GM11168 (cell line): ENCODE data around the gene ANXA11.

ENCODE experiments used
- in situ Hi-C: fragments of 300-500 bp; cut with MboI; formaldehyde crosslinking; loops from one replicate; pipeline ENCODE4 v1.12.0; 2022; ENCODE audit warnings: low sequenced_read_pairs; ENCODE audit not compliant: unreplicated experiment

ANXA11 gene

DNA sequence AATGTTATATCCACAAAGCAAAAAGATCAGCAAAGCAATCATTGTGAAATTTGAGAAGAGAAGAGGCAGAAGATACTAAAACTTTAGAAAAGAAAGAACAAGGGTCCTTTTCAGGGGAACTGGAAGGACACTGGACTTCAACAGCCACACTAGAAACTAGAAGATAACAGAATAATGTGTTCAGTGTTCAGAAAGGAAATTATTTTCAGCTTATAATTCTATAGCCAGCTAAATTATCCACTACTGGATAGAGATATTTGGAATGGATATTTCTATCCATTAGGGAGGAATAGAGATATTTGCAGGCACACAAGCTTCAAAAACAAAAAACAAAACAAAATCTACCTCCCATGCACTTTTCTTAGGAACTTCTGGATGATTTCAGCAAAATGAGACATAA, 12.8 kb downstream of the ANXA11 start:
- in situ Hi-C loops: no loop called here

DNA sequence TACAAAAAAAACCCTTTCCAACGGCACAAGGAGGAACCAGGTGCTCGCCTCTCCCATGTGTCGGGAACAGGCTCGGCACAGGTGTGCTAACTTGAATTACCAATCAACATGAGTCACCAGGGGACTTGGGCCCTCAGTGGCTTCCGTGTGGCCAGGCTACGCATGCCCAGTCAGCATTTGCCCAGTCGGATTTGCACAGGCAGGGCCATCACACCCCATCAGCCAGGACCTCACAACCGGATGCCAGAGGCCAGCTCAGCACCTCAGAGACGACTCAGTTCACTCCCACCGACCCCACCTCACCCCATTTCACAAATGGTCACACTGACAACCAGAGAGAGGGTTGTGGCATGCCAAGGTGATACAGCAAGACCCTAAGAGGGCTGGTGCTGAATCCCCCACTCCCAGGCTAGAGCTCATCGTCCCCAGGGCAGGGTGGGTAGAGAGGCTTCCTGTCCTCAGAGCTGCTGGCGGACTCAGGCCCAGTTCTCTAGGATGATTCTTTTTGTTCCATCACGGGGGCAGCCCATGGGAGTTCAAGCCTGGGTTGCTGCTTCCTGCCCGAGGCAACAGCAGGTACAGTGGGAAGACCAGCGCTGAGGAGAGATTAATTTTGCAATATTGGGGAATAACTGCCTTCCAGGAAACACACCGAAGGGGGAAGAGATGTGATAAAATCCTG, 13.6 kb downstream of the ANXA11 start:
- in situ Hi-C loops: no loop called here

DNA sequence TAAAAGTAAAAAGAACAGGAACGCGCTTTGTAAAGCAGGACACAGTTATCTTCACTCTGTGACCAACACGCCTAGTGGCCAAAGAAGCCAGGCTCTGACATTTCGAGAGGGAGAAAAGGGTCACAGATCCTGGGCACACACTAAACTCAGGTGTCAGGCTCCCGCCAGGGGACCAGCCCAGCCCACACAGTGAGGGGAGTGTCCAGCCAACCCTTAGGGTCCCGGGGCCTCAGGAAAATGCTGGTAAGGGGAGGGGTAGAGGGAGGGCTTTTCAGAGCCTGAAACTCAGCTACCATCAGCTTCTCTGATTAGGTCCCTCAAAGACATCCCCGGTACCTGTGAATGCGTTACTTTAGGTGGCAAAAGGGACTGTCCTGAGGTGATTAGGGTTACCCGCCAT, 16.6 kb downstream of the ANXA11 start:
- in situ Hi-C loops: no loop called here

DNA sequence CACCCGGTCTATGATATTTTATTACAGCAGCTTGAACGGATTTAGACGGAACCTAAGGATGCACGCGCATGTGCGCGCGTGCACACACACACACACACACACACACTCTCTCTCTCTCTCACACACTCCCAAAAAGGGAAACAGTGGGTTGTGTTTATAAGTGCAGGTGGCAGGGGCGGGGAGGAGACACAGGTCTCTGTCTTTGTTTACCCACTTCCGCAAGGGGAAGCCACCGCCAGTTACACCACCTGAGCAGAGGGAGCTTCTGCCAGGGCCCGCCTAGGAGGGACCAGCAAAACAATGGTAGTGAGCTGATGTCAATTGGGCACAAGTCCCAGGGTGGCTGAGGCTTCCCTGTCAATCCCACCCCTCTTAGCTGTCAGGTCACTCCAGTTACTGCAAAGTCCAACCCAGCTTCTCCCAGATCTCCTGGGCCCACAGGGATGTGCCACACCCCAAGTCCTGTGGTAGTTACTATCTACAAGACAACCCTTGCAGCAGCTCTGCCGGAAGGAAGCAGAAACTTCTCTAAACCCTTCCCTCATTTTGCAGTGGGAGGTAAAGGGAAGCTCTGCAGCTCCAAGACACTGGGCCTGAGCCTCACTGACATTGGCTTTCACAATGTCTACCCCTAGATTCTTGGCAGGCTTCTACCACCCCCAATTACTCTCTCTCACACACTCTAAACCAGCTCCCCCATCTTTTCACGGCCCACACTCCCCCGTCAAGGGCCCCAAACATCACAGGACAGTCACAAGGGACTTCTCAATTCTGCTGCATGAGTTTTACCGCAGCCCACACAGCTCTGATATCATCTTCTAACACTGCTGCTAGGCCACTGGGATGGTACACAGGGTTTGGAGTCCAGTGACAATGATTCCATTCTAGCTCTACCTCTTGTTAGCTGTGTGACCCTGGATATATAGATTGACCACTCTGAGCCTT, 17.6 kb downstream of the ANXA11 start:
- in situ Hi-C loops: no loop called here

DNA sequence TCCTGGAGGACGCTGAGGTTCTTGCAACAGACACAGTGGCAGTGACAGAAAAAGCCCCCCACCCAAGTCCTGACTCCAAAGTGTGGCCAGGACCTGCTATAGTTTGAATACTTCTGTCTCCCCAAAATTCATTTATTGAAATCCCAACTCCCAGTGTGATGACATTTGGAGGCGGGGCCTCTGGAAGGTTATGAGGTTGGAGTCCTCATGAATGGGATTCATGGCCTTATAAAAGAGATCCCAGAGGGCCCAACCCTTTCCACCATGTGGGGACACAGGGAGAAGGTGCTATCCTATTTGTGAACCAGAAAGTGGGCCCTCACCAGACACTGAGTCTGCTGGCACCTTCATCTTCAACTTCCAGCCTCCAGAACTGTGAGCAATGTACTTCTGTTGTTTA, 18.3 kb downstream of the ANXA11 start:
- in situ Hi-C loops: no loop called here

DNA sequence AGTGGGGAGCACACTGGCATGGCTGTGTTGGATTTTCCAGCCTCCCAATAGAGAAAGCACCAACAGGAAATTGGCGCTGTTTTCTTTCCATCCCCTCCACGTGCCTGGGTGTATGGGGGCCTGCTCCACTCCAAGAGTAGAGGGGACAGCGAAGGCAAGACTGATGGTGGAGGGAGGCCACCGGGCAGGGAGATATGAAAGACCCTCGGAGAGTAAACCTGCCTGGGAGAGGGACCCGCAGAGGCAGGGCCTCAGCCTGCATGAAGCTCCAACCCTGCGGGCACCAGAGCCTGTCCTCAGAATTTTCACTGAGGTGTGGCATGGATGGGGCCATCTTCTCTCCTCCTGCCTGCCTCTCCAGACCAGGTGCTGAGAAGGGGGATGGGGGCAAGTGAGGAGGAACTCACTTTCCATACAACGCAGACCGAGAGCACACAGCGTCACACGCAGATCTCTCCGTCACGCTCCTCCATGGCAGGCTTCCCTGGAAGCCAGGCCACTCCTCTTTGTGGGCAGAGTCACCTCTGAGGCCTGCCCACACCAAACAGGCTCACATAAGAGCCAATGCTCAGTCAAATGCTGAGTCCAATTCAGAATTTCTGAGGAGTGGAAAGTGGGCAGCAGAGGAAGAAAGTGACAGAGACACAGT, 18.8 kb downstream of the ANXA11 start:
- in situ Hi-C loops: no loop called here

DNA sequence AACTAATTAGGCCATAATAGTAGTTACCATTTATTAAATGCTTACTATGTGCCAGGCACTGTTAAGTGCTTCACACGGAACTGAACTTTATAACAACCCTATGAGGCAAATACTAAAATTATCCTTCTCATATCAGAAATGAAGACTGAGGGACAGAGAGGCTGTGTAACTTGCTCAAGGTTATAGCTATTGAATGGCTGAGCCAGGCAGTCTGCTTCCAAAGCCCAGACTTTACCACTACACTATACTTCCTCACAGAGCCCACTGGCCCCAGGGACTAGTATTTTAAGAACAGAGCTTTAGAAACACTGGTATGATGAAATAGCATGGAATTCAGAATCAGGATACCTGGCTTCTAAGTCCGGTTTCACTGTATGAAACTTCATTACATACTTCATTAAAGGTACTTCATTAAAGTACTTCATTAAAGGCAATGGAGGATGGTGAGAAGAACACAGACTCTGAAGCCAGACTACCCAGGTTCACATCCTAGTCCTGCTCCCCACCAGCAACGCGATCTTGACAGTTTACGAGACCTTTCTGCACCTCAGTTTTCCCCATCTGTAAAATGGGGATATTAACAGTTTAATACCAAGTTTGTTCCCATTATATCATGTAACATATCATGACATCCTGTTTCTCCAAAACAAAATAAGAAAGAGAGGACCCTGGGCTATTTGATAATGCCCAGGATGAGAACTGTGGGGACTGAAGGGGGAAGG, 19.6 kb downstream of the ANXA11 start:
- in situ Hi-C loops: no loop called here

DNA sequence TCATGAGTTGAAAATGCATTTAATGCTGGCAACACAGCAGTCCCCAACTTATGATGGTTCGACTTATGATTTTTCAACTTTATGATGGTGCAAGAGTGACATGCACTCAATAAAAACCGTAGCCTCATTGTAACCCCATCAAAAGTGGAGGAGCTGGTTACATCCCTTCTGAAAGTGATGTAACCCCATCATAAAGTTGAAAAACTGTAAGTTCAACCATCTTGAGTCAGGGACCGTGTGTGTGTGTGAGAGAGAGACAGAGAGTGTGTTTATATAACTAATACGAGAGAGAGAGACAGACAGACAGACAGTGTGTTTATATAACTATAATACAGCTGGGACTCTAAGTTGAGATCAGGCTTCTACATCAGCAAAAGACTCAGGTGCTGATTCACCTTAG, 21.0 kb downstream of the ANXA11 start:
- in situ Hi-C loops: no loop called here

DNA sequence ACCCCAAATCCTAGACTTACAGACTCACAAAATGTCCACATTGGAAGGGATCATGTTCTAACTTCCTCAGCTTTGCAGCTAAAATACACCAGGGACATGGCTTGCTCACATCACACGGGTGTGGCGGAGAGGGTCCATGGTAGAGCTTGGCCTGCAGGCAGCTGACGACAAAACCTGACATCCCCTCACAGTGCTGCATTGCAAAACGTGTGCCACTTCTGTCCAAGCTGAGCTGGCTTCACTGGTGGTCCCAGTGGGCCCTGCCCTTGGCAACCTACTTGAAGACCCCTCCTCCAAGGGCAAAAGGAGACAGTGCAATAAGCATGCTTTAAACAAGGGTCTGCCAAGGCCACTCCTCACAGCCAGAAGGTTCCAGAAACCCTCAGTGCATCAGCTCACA, 21.9 kb downstream of the ANXA11 start:
- in situ Hi-C loops: no loop called here

DNA sequence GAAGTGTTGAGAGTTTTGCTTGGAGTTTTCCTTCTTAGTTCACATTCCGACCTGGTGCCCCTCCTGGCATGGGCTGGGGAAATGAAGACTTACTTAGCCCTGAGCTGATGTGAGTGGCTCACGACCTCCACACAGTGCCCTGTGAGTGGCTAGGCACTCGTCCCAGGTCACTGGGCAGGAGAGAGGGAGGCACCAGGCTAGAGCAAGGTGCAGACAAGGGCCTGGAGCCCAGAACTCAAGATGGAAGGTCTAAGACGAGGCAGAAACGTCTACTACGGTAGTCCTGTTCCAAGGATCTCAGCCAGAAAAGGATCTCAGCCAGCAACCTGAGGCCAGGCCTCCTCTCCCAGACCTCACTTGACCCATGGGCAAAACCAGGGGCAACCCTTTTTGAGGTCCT, 22.4 kb downstream of the ANXA11 start:
- in situ Hi-C loops: no loop called here

DNA sequence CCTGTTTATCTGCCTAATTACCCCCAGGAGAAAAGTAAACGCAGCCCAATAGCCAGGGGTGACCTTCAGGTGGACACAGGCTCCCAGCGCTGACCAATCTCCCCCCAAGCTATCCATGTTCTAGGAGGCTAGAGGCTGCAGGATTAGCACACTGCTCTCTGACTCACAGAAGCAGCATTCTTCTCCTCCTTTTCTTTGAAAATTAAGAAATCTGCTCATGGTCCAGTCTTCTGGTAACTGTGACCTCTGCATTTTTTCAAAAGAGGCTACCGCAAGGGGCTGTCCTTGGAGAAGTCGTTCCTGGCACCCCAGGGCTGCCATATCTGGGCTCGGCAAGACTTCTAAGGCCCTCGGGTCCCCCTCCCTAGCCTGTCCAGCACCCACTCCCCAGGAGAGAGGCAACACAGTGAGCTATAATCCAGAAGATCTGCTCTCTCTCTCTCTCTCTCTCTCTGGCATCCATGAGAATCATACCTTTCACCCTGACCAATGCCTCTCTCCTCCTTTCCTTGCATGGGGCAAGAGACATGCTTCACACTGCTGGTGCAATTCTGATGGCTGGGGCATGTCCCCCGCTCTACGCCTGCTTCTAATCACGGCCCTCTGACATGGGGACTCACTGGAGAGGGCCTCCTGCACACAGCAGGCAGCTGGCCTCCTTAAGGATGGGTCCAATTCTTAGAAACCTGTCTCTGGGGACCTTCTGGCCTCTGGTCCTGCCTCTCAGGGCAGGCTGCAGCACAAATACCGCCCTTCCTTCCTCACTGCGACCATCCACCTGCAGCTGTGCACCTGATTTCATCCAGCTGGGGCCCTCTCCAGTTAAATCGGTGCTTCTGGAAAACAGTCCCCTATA, 27.3 kb downstream of the ANXA11 start:
- in situ Hi-C loops: no loop called here

DNA sequence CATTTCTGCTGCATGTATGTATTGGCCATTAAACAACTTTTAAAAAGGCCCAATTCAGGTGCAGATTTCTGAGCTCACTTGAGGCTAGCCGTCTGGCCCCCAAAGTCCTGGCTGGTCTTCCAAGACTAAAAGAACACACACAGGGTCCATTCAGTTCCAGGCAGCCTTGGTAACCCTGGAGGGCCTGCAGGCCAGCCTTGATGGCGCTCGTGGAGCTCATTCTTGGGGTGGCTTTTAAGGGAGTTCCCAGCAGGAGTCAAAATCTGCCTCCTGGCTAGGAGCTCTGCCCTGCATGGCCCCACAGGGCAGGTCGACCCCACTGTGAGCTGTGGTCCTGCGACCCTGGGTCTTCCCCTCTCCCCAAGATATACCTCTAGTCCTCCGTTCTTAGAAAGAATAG, 28.8 kb downstream of the ANXA11 start:
- in situ Hi-C loops: no loop called here

DNA sequence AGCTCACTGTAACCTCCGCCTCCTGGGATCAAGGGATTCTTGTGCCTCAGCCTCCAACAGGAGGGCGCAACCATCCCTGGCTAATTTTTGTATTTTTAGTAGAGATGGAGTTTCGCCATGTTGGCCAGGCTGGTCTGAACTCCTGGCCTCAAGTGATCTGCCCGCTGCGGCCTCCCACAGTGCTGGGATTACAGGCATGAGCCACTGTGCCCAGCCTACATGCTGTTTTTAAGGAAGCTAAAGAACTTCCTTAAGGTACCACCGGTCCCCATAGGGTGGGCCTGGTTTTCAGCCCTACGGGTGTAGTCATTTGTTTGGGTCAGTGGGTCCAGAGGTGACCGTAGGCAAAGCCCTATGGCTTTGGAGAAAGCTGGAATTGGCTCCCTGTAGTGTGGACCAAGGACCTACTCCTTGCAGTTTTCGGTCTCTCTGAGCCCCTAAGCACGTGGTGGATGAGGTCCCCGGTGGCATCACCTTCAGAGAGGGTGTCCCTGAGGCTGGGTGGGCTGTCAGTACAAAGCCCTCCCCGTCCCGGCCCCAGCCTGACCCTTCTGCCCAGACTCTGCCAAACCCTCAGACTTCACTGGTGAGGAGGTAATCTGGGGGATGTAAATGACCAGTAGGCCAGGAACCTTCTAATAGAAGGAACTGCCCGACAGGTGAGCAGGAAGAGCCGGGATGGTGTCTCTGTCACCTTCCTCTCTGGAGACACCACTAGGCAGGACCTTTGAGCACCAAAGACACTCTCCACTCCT, 30.5 kb downstream of the ANXA11 start:
- in situ Hi-C loops: no loop called here

DNA sequence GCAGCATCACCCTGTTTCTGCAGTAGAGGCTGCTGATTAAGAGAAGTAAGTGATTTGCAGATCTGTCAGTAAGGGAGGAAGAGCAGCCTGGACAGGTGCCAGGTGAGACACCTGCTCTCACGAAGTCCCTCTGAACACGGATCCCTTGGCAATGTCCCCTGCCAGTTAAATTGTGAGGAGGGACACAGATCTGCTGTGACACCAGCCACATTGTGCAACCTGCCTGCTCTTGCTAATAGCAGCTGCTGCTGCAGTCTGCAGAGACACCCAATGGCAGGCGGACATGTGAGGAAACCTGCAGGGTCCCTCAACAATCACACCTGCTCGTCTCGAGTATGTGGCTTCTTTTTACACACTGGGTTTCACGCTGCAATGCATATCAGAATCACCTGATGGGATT, 31.9 kb downstream of the ANXA11 start:
- in situ Hi-C loops: no loop called here

DNA sequence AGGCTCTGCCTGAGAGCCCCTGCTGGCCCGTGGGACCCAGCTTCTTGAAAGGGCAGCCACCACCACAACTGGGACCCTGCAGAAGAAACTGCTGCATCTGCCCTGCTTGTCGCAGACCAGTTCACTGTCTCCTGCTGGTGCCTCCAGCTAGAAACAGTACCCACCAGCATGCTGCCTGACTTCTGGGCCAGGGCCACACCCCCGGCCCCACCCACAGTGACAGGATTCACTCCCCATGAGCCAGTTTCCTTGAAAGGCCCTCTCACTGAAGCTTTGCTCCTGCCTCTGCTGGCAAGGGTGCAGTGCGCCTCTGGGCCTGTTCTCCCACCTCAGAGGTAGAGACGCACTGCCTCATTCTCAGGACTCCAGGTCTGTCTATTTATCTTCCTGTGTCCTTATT, 32.4 kb downstream of the ANXA11 start:
- in situ Hi-C loops: no loop called here

DNA sequence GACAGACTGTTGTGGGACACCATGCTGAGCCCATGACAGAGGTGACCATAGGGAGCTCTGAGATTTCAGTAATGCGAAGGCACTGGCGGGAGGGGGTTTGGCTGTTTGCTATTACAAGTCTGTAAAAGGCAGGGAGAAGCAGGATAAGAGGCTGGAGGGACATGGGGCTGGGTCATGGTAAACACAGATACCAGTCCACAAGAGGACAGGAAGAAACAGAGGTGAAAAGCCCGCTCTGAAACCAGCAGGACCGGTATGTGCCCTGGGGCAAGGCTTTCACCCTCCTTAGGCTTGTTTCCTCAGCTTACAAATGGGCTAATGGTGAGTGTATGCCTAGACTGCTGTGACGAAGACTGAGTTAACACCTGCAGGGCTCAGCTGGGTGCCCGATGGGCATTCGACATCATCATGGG, 34.1 kb downstream of the ANXA11 start:
- in situ Hi-C loops: no loop called here

DNA sequence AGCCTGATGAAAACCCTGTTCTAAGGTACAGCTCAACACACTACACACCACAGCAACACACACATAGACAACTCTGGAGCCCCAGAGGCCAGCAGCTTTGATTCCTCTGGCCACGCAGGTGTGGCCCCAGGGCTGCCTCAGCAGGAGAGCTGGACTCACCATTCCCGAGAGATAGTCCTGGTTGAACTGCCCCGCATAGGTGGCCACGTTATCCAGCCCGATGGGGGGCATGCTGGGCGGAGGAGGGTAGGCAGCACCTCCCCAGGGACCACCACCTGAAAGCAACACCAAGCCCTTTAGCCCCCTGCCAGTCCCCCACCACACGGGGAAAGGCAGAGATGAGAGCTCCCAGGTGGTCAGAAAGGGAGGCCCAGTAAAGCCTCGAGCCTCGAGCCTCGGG, 34.7 kb downstream of the ANXA11 start:
- in situ Hi-C loops: no loop called here

DNA sequence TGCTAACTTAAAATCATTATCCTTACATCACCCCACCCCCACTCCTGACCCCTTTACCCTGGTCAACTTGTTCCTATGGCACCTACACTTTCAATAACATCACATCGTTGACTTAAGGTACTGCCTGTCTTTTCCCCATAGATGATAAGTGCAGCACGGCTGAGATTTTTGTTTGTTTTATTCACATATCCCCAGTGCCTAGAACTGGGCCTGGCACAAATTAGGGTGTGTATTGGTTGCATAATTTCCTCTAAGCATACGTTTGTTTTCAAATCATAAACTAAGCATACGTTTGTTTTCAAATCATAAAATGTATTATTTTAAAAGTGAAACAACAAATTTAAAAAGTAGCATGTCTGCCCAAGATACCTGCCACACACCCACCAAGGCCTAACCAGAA, 35.3 kb downstream of the ANXA11 start:
- in situ Hi-C loops: no loop called here
